Stromal cell of bone marrow (primary cell): ENCODE results near the gene PDIA2.
"Not testable (repeated sequence)": the region's sequence is repeated elsewhere in the genome, so short reads cannot be mapped to it uniquely, and the experiment has no call there.

Source experiments
- DNase-seq: peaks from one replicate; pipeline ENCODE4 v3.0.0-alpha.2; 2012; ENCODE audit warnings: low read depth

Gene PDIA2

DNA sequence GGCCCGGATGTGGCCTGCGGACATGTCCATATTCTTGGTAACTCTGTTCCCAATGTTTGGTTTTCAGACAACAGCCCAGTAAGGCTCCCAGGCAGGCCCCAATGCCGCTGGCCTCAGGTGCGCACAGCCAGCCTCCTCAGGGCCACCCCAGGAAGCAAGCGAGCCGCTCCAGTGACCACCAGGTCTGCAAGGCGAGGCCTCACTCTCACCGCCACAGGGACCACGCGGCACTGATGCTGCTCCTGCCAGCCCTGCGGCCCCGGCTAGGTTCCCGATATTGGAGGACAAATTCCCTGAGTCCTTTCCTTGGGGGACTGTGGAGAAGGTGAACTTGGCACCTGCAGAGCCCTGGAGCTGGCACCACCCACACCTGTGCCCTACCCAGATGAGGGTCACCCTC lies 19.0 kb downstream of the PDIA2 start:
- no peak for DNase-seq

DNA sequence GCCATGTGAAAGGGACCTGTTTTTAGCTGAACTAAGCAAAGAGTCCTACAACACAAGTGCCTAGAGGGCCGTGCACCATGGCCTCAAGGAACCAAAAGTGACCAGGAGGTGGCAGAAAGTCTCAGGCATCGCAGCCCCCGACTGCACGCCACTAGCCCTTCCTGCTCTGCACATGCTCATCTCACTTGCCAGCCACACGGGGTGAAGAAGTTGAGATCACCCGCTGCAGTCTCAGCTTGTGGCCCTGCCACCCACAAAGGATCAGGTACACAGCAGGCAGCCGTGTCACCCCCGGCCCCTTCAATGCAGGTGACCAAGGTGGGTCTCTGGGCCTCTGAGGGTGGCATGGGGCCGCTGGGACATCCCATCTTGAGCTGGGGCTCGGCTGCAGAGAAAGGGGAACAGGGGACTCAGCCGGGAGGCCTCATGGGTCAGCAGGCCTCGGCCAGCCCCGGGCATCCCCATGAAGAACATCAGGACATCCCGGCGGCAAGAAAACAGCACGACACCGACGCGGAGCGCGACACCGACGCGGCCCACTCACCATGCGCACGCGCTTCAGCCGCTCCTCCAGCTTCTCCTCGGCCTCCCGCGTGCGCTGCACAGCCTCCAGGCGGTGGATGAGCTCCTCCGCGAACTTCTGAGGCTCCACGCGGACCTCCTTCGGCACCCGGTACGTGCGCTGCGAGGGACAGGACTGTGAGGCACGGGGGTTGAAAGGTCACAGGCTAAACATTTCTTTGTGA lies 21.0 kb downstream of the PDIA2 start:
- no peak for DNase-seq

DNA sequence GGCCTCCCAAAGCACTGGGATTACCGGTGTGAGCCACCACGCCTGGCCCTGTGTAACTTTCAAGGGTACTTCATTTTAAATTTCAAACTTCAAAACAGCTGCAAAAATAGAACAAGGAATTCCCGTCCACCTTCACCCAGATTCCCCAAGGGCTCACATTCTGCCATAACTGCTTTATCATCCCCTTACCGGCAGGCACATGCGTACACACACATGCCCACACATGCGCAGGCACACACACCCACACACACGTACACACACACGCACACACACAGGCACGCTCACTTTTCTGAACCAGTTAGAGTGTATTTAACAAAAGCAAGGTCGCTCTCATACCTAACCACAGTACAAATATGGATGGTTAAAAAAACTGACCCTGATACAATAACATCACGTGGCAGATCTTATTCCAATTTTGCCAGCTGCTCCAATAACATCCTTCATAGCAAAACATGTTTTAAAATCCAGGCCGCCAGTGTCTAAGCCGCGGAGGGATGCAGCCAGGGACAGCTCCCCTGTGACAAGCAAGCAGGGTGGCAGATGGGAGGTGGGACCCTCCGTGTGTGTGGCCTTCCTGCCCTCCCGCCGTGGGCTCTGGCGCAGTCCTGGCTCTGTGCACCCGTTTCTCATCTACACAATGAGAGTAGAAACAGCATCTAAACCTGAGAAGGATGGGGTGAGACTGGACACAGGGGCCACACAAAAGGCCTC lies 23.1 kb downstream of the PDIA2 start:
- no peak for DNase-seq

DNA sequence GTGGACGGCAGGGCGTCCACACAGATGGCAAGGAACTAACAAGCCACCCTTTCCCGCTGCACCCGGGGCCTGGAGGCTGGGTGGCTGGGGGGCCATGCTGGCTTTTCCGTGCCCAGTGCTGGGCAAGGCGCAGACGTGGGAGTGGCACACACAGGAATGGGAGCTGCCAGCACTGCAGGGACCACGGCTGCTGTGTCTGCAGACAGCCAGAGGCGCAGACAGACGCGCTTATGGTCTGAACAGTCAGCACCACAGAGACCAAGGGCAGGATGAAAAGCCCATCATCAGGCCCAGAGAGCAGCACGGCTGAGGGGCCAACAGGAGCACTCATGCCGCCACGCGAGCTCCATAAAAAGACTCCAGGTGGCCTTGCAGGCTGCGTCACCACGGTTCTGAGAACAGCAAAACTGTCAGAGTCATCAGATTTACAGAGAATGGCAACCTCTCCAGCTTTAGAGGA lies 24.0 kb downstream of the PDIA2 start:
- DNase-seq = no peak

DNA sequence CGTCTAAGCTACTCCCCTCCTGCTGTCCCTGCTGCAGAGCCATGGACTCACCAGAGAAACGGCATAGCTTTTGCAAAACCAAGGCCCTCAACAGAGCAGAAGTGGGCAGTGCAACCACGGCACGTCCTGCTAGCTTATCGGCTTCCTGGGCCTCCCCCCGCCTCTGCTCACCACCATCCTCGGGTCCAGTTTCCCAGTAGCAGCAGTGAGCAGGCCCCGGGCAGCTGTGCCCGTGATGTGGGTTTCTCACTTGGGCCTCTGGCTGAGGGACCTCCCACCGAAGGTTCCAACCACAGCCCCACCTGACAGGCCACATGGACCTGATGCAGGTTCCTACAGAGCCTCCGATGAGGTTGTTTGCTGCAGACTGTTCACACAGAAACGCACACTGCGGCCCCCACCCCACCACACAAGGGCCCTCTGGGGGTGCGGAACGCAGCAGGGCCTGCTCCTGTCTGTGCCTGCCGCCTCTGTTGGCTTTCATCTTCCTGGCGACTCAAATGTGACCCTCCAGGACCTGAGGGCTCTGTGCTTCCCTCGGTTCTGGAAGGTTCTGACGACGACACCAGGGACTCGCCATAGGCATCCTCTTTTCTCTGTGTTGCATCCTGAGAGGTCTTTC lies 24.8 kb downstream of the PDIA2 start:
- DNase-seq = no peak

DNA sequence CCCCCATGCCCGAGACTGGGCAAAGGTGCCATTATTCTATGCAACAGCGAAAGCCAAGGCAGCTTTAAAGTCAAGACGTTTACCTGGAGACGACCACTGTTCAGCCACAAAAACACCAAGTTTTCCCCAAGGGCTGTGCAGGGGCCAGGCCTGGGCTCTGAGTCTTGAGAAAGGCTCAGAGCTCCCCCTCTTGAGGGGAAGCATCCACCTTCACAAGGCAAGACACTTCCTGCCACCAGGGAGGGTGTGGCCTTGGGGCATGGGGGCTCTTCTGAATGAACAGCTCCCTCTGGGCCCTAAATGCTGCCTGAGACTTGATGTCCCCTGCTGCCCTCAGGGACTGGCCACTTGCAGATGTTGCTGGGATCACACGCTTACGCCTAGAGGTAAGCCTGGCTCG lies 26.5 kb downstream of the PDIA2 start:
- DNase-seq = no peak

DNA sequence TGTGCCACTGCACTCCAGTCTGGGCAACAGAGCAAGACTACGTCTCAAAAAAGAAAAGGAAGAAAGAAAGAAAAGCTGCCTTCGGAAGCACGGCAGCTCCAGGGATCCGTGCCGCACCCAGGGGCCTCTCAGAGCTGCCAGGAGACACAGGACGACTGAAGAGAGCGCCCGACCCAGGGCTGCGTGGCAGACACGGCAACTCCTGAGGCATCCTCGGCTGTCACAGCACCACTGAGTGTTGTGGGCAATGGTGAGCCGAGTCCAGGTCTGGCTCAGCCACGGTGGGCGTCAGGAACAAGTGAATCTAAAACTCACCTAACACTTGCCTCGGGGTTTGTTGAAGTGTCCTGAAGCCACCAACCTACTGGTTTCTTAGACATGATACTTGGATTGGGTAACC lies 28.8 kb downstream of the PDIA2 start:
- no peak for DNase-seq

DNA sequence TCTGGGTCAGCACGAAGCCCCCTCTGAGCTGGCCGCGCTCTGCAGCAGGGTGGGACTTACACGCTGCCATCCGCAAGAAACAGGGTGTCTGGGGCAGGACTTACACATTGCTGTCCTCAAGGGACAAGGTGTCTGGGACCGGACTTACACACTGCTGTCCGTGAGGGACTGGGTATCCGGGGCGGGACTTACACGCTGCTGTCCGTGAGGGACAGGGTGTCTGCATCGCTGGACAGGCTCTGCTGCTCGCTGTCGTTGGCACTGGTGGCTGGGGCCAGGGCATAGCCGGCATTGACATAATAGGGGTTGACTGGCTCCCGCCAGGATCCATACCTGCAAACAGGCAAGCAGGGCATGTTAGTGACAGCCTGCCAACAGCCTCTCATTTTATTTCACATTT lies 31.4 kb downstream of the PDIA2 start:
- DNase-seq = no peak

DNA sequence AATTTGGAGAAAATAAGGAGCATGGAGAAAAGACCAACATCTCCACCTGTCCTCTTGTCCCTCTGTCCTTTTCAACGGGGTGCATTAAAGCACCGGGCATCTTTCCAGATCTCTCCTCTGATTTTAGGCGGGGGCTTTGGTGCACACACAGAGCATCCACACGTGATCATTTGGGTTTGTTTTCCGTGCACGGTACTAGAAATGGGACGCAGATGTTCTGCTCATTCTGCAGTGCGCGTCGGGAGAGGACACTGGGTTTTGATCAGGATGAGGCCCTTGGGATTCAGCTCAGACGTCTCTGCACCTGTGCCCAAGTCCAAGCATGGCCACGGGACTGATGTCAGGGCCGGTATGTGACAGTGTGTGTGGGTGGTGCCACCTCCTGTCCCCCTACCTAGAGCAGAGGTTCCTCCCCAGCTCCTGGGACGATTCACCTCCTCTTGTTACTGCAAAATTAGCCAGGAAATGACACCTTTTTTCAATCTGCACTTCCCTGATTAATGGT lies 31.9 kb downstream of the PDIA2 start:
- DNase-seq = no peak

DNA sequence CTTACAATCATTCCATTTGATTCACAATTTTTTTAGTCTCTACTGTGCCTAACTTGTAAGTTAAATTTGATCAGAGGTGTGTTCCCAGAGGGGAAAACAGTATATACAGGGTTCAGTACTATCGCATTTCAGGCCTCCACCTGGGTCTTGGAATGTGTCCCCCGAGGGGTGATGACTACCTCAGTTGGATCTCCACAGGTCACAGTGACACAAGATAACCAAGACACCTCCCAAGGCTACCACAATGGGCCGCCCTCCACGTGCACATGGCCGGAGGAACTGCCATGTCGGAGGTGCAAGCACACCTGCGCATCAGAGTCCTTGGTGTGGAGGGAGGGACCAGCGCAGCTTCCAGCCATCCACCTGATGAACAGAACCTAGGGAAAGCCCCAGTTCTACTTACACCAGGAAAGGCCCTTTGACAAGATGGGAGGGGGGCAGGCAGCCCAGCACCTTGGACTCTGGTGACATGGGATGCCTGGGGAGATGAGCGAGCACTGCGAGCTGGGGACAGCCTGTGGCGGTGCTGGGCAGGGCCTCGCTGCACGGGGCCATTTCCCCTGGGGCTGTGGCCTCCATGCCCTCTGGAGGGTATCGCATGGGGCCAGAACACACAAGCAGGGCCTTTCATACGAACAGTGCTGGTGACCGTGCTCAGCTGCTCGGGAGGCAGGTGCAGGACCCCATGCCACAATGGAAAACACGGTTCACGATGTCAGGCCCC lies 33.9 kb downstream of the PDIA2 start:
- no peak for DNase-seq

DNA sequence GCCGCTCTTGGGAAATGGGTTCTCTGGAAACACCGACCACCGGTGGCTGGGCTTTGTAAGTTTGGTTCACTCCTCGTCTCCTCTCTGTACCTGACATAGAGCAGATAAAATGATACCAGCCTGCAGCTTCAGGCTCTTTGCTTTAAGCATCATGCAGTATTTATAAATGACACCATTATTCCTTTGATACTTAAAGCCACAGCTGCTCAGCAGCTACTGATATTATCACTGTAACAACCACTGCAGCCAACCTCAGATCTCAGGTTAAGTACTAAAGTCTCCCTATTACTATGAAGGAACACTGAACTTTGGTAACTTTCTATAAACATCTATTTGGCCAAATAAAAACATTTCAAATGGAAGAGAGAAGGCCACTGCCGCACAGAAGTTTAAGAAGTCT lies 34.6 kb downstream of the PDIA2 start:
- no peak for DNase-seq

DNA sequence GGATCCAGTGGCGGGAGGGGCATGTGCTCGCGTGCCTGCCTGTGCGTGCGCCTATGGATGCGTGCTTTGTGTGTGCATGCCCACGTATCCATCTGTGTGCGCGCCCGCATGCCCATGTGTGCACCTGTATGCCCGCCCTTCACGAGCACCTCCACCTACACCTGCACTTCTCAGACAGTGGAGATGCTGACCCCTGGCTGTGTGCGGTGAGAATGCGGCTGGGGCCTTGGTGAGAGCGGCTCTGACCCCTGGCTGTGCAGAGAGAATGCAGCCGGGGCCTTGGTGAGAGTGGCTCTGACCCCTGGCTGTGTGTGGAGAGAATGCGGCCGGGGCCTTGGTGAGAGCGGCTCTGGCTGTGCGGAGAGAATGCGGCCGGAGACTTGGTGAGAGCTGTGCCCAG lies 35.7 kb downstream of the PDIA2 start:
- DNase-seq = no peak

DNA sequence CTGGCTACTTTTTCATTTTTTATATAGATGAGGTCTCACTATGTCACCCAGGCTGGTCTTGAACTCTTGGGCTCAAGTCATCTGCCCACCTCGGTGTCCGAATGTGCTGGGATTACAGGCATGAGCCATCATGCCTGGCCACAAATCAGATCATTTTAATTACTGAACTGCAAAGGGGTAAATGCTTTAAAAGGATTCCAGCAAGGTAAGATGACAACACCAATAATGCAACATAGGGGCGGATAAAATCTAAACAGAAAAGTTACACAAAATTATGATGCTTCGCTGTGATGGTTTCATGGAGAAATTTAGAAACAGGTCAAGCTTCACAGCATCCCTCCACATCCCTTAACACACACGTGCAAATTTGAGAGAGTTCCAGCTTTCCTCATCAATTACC lies 37.2 kb downstream of the PDIA2 start:
- no peak for DNase-seq

DNA sequence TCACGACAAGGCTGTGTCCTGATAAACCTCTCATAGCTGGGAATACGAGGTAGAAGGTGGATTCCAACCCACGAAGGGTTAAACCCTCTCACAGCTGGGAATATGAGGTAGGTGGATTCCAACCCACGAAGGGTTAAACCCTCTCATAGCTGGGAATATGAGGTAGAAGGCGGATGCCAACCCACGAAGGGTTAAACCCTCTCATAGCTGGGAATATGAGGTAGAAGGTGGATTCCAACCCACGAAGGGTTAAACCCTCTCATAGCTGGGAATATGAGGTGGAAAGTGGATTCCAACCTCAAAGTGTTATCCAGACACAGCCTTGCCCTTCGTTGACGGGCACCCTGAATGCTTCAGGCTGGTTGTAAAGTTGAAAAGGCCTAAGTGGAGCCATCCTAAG lies 38.6 kb downstream of the PDIA2 start:
- no peak for DNase-seq

DNA sequence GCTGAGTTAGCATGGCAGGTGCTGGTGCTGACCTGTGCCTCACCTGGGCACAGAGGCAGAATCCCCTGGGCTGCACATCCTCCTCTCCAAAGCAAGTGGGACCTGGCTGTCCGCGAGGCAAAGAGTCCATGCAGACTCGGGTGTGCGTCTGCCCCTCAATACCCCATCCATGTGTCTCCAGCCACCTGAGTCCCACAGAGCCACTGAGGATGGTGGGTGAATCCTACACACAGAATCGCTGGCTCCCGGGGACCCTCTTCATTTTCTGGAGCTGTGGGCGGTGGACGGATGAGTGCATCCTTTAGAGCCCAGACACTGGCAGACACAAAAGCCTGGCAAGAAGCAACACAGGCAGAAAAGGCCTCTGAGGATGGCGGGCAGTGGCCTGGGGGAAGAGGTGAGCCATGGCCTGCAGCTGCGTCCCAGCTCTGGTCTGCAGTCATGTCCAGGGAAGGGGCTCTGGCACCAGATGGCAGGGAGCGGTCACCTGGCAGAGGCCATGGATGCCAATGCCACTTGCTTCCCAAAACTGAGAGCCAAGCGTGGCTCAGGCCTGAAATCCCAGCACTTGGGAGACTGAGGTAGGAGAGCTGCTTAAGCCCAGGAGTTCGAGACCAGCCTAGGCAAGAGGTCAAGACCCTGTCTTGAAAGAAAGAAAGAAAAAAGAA lies 39.6 kb downstream of the PDIA2 start:
- no peak for DNase-seq

DNA sequence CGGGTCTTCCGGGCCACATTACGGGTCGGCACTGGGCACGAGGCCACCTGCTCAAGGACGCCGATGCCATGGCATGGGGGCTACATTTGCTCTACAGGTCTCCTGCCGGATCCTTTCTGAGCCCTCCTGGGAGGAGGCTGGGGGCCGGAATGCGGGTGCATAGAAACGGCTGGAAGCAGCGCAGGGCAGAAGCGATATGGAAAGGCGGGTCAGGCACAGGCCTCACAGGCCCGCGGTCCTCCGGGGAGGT lies 41.2 kb downstream of the PDIA2 start:
- no peak for DNase-seq

DNA sequence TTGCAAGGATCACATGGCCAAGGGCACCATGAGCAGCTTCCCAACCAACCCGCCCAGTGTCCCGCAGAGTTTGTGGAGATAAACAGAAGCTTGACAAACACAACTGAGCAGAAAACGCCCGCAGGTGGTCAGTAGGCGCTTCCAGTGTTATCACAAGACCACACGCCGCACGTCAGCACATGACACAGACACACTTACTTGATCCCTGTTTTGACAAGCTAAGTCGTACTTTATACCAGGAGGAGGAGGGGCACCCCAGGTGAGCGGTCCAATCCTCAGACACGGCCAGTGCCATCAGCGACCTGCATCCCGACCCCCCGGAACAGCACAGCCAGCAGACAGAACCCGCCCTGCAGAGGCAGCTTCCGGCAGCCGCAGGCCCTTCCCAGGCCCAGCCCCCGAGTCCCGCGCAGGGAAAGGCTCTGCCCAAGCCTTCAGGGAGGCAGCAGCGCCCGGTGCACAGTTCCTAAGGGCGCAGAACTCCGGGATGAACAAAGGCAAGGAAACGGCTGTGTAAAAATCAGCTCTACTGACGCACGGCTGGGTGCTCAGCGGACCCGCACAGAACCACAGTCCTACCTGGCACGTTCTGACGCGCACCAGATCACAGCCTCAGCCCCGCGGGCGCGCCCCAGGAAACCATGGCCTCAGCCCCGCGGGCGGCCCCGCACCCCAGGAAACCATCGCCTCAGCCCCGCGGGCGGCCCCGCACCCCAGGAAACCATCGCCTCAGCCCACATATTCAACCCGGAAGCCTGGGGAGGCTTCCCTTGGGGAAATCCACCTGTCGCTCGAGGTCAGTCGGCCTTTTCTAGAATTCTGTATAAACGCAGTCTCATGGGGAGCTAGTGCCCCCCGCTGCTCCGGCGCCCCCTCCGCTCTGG lies 41.7 kb downstream of the PDIA2 start:
- no peak for DNase-seq

DNA sequence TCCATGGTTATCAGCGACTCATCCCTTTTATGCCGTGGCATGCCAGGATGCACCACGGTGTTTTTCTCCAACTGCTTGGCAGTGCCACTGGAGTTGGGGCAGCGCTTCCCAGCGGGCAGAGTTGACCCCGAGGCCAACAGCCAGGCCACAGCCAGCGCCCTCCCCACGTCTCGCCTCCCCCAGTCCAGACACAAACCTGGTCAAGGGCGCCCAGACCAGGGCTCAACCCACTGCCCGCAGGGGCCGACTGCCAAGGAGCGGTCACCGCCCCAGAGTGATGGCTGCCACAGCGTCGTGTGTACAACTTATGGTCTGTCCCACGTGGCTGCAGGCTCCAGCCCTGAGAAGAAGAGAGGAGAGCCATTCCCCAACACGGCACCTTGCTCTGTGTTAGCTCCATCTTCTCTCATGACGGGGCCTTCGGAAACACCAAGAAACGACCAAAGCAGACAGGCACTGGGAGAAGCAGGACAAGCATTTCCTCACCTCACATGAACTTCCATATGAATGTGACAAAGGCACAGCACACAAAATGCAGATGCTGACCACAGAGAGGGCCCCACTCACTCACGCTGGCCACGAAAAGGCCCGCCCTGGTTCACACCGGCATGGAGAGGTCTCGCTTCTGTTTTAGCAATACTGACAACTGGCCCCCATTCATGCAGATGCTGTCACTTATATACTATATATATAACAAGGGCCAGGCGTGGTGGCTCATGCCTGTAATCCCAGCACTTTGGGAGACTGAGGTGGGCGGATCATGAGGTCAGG lies 42.6 kb downstream of the PDIA2 start:
- no peak for DNase-seq

DNA sequence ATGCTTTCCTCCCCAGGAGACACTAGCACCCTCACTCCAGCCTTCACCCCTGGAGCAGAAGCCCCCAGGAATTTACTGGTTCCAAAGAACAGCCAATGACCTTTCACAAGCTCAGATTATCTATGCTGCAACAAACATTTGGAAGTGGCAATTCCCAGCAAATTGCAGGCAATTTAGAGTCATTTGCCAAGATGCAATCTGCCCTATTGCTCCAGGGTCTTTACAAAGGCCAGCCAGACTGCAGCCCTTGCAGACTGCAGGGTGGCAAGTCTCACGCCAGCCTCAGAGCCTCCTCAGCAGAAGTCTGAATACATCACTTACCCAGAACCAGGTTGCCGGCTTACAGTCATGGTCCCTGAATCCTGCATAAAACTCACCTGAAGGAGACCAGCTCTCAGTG lies 47.8 kb downstream of the PDIA2 start:
- no peak for DNase-seq

DNA sequence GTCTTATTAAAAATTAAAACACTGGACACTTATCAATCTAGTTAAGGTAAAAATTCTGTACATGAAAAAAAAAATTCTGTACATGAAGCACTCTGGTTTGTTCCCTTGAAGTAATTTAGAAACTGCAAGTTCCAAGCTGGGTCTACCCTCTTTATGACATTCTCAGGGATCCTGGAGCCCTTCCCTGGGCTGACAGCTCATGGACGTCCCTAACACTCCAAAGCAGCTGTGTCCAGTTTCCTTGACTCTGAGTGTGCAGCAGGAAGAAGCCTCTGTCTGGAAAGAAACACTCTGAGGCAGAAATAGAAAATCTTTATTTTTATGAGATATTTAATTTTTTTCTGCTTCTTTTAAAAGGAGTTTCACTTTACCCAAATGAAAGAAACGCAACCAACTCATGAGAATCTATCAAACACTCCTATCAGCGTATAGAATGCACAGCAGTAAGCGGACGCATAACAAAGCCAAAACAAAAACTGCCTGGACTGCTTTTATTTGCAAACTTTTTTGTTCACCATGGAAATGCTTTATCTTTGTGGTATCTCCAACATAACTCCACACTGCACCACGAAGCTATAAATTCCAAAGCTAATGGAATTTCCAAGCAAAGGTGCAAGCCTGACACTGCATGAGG lies 48.3 kb downstream of the PDIA2 start:
- not testable (repeated sequence) for DNase-seq
